A549 (cell line): ENCODE measurements around the gene CTTN. TPM values are rescaled to one million over a fixed set of nuclear protein-coding genes. Genes with fewer than 3 reads are reported as not detected.

Experiments used
- ATAC-seq, 2 experiments: fragments of 200-7000 bp in 1 of 2; fragments of >200 bp in 1 of 2; cut with Nextera tagmentation in 1 of 2; cut with Tn5 transposase in 1 of 2; 3 replicates each; pipeline versions ENCODE4 v1.8.0 to v1.9.1; 2018 to 2020; ENCODE audit warnings: mild to moderate bottlenecking in 1 of 2, moderate library complexity in 1 of 2
- CTCF ChIA-PET: fragments of 300-600 bp; sonication (Branson Sonifier 250); formaldehyde crosslinking; extraction: SDS; loops from one replicate; lab custom pipeline; 2021; ENCODE audit warnings: antibody characterized with exemption, inconsistent platforms; lab: Yijun Ruan, JAX
- POLR2A ChIA-PET: fragments of 350-600 bp; formaldehyde crosslinking; extraction: SDS; loops from one replicate; lab custom pipeline; 2021; ENCODE audit warnings: antibody characterized with exemption, inconsistent platforms; lab: Yijun Ruan, JAX
- DNase-seq, 2 experiments: peaks; one replicate each; pipeline versions ENCODE4 v3.0.0 to v3.0.0-alpha.2; 2011 to 2016; ENCODE audit warnings: low read depth in 1 of 2, low spot score in 1 of 2
- FAIRE-seq: peaks from 2 replicates; lab custom pipeline; 2011; peaks lifted over from hg19 to GRCh38; lab: Jason Lieb, UNC
- H3K27ac ChIP-seq, 2 experiments: fragments of >200 bp; sonication (Bioruptor Twin); formaldehyde crosslinking; 3 replicates each; pipeline ENCODE4 v1.5.1; 2016 to 2017
- H3K4me1 ChIP-seq: fragments of >200 bp; sonication (Bioruptor Twin); formaldehyde crosslinking; 3 replicates; pipeline ENCODE4 v1.6.1; 2016
- H3K4me2 ChIP-seq: fragments of >200 bp; sonication (Bioruptor Twin); formaldehyde crosslinking; 3 replicates; pipeline ENCODE4 v1.6.1; 2016
- H3K4me3 ChIP-seq: fragments of >200 bp; sonication (Bioruptor Twin); formaldehyde crosslinking; 3 replicates; pipeline ENCODE4 v1.5.1; 2016
- H3K9me3 ChIP-seq: fragments of >200 bp; sonication (Bioruptor Twin); formaldehyde crosslinking; 3 replicates; pipeline ENCODE4 v1.6.1; 2016
- CBX8 ChIP-seq: fragments of 200-600 bp; sonication (generic); IDR thresholded peaks from 2 replicates; pipeline ENCODE4 v1.6.1; 2016
- EHMT2 ChIP-seq: fragments of 200-600 bp; sonication (generic); IDR thresholded peaks from 2 replicates; pipeline ENCODE4 v1.6.1; 2016; ENCODE audit warnings: antibody characterized with exemption, low read depth, mild to moderate bottlenecking, moderate library complexity
- EP300 ChIP-seq, 2 experiments: fragments of >200 bp; sonication (Bioruptor Twin); formaldehyde crosslinking; IDR thresholded peaks; 2 replicates in 1 of 2; 3 replicates in 1 of 2; pipeline ENCODE4 v1.6.1; 2016 to 2017
- HDAC2 ChIP-seq: fragments of 200-600 bp; sonication (generic); IDR thresholded peaks from 2 replicates; pipeline ENCODE4 v1.6.1; 2016
- KDM1A ChIP-seq: fragments of 200-600 bp; sonication (generic); IDR thresholded peaks from 2 replicates; pipeline ENCODE4 v1.6.1; 2016; ENCODE audit warnings: low read depth, mild to moderate bottlenecking
- MAZ ChIP-seq: fragments of 150-350 bp; IDR thresholded peaks from 2 replicates; pipeline ENCODE4 v1.6.1; 2014; ENCODE audit warnings: antibody characterized with exemption, low read depth, low read length, borderline replicate concordance
- POLR2AphosphoS2 ChIP-seq: conservative IDR thresholded peaks from 2 replicates; pipeline ENCODE4 v1.6.1; 2012; ENCODE audit warnings: low read length, improper control_type of control experiment, inconsistent platforms
- RARB ChIP-seq: fragments of 250-450 bp; sonication (Bioruptor Pico); IDR thresholded peaks from 2 replicates; pipeline ENCODE4 v1.8.0; 2021; ENCODE audit warnings: mild to moderate bottlenecking, moderate library complexity
- RNF2 ChIP-seq: fragments of 200-600 bp; sonication (generic); IDR thresholded peaks from 2 replicates; pipeline ENCODE4 v1.6.1; 2016; ENCODE audit warnings: low read depth, mild to moderate bottlenecking, antibody characterized with exemption, moderate library complexity, borderline replicate concordance
- TP53 ChIP-seq: fragments of 250-450 bp; sonication (Bioruptor Pico); IDR thresholded peaks from 2 replicates; pipeline ENCODE4 v1.5.0; 2021; ENCODE audit warnings: mild to moderate bottlenecking, moderate library complexity
- ZC3H11A ChIP-seq: fragments of 450-650 bp; IDR thresholded peaks from 2 replicates; pipeline ENCODE4 v1.6.1; 2014; ENCODE audit warnings: antibody characterized with exemption, mild to moderate bottlenecking
- ZSCAN20 ChIP-seq: fragments of 250-450 bp; sonication (Bioruptor Pico); IDR thresholded peaks from 2 replicates; pipeline ENCODE4 v1.8.0; 2022; ENCODE audit warnings: mild to moderate bottlenecking, moderate library complexity
- WGBS: methylation state at CpG from one replicate; pipeline ENCODE4 v1.1.6; 2017; ENCODE audit errors: missing lambda C conversion rate; 5-methylcytosine and 5-hydroxymethylcytosine counted together
- polyA plus RNA-seq, 4 experiments: library from polyadenylated mRNA; depleted of rRNA in 3 of 4; stranded (reverse); fragments of >200 nt; fragmentation: RNase III in 1 of 4; extraction: RNeasy Plus Mini Kit Qiagen cat#74134 plus additional on column Dnase treatment in 1 of 4; gene quantifications; 2 replicates in 3 of 4; 3 replicates in 1 of 4; pipeline ENCODE4 v1.2.3, GENCODE V29; 2011 to 2017
- TF ChIP-seq, protein P1 (sequence below): fragments of 450-650 bp; IDR thresholded peaks from 2 replicates; pipeline ENCODE4 v1.6.1; 2014; ENCODE audit warnings: antibody characterized with exemption
- TF ChIP-seq, protein P2 (sequence below): fragments of 150-350 bp; IDR thresholded peaks from 2 replicates; pipeline ENCODE4 v1.6.1; 2014; ENCODE audit warnings: low read depth, mild to moderate bottlenecking, low read length
- TF ChIP-seq, protein P3 (sequence below): fragments of 200-600 bp; sonication (generic); IDR thresholded peaks from 2 replicates; pipeline ENCODE4 v1.6.1; 2016; ENCODE audit warnings: antibody characterized with exemption, mild to moderate bottlenecking, moderate library complexity
- TF ChIP-seq, protein P4 (sequence below): IDR thresholded peaks from 2 replicates; pipeline ENCODE4 v1.6.1; 2012
- TF ChIP-seq, protein P5 (sequence below): fragments of >200 bp; sonication (Bioruptor Twin); formaldehyde crosslinking; IDR thresholded peaks from 2 replicates; pipeline ENCODE4 v1.6.1; 2016

Gene CTTN
- polyA plus RNA-seq, 2 of the 4 experiments (the other 2 are of a cell fraction) = 140 to 214 TPM

DNA sequence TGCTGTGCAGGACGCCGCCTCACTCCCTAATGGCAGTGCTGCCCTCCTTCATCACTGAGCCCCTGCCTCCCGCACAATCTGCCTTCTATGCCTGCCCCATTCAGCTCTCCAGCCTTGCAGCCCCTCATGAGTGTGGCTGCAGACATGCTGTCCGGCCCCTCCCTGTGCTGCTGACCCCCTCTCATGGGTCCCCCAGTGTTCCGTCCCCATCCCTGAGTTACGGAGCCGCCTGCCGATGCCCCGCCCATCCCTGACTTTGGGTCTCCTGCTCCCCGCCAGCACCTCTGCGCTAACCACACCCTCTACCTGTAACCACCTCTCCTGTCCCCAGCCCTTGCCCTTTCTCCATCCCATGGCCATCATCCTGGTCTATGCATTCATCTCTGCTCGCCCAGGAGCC is 33.3 kb downstream of the CTTN start (continued):
- TF ChIP-seq, protein P1, sequence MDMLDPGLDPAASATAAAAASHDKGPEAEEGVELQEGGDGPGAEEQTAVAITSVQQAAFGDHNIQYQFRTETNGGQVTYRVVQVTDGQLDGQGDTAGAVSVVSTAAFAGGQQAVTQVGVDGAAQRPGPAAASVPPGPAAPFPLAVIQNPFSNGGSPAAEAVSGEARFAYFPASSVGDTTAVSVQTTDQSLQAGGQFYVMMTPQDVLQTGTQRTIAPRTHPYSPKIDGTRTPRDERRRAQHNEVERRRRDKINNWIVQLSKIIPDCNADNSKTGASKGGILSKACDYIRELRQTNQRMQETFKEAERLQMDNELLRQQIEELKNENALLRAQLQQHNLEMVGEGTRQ = no peak
- TF ChIP-seq TP53 (CRISPR knock-in tag) = no peak
- TF ChIP-seq RARB (CRISPR knock-in tag) = no peak
- TF ChIP-seq, protein P2, sequence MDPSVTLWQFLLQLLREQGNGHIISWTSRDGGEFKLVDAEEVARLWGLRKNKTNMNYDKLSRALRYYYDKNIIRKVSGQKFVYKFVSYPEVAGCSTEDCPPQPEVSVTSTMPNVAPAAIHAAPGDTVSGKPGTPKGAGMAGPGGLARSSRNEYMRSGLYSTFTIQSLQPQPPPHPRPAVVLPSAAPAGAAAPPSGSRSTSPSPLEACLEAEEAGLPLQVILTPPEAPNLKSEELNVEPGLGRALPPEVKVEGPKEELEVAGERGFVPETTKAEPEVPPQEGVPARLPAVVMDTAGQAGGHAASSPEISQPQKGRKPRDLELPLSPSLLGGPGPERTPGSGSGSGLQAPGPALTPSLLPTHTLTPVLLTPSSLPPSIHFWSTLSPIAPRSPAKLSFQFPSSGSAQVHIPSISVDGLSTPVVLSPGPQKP = no peak

DNA sequence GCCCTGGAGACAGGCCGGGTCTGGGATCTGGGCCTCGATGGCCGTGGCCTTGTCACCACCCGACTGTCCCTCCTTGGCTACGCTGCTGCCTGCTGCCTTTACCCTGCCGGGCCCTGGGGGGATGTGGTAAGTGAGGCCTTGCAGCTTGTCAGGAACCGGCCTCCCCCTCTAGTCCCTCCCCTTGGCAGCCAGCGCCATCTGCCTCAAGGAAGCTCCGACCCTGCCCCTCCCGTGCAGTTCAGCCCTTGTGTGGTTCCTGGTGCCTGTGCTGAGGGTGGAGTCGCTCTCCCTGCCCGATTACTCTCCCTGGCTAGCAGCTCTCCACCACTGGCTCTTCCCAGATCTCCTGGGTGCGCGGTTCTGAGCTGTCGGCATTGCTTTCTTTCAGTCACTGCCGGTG is 33.7 kb downstream of the CTTN start:
- ATAC-seq (no peak), DNase-seq (no peak), FAIRE-seq (no peak)
- Histone ChIP-seq H3K27ac (no peak overlapping the region), H3K9me3 (no peaks in the 10 kb centered on the region), H3K4me2 (no peak overlapping the region), H3K4me3 (no peak overlapping the region), H3K4me1 (no peaks in the 10 kb centered on the region)
- ChIA-PET POLR2A (no interaction called here), CTCF (interaction anchor here (0.8 kb wide), 1 partner anchor 28 kb away, joined by 3 read pairs; no protein-coding TSS in a partner anchor)
- 89% methylated on average over 16 of the region's 16 CpGs for WGBS
- TF ChIP-seq EHMT2 (no peak), POLR2AphosphoS2 (no peak), ZC3H11A (no peak)

DNA sequence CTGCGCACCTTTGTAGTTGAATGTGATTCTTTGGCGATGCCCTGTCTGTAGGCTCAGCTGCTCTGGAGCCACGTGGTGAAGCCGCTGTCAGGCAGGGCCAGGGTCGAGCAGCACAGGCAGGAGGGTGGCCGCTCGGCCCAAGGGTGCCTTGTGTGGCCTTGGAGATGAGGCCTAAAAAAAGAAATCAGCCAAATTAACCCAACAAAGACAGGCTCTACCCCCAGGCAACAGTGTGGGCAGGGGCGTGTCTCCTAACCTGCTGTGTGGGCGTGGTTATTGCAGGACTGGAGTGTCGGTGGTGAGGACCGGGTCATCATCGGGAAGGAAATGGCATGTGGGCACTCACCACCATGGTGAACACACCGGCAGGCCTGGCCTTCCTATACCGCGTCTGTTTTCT is 34.3 kb downstream of the CTTN start:
- ChIA-PET POLR2A (no interaction called here), CTCF (no interaction called here)
- WGBS = 91% methylated on average over 15 of the region's 15 CpGs
- no peak for TF ChIP-seq ZSCAN20
- no peak for TF ChIP-seq HDAC2
- ATAC-seq (no peak), FAIRE-seq (no peak), DNase-seq (no peak)
- no peak overlapping the region for H3K27ac ChIP-seq
- H3K9me3 ChIP-seq = no peaks in the 10 kb centered on the region
- H3K4me3 ChIP-seq = no peak overlapping the region
- H3K4me1 ChIP-seq = no peaks in the 10 kb centered on the region
- no peak overlapping the region for H3K4me2 ChIP-seq

DNA sequence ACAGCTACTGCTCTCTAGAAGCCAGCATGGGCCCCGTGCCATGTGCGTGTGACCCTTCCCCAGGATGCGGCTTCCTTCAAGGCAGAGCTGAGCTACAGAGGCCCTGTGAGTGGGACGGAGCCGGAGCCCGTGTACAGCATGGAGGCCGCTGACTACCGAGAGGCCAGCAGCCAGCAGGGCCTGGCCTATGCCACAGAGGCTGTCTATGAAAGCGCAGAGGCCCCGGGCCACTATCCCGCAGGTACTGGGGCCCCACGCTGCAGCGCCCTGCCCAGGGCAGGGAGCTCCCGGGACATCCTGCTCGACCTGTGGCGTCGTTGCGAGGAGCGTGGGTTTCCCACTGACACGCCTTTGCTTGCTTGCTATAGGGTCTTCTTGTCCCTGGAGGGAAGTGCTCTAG is 34.7 kb downstream of the CTTN start:
- 97% methylated on average over 6 of the region's 20 CpGs for WGBS
- TF ChIP-seq, protein P3, sequence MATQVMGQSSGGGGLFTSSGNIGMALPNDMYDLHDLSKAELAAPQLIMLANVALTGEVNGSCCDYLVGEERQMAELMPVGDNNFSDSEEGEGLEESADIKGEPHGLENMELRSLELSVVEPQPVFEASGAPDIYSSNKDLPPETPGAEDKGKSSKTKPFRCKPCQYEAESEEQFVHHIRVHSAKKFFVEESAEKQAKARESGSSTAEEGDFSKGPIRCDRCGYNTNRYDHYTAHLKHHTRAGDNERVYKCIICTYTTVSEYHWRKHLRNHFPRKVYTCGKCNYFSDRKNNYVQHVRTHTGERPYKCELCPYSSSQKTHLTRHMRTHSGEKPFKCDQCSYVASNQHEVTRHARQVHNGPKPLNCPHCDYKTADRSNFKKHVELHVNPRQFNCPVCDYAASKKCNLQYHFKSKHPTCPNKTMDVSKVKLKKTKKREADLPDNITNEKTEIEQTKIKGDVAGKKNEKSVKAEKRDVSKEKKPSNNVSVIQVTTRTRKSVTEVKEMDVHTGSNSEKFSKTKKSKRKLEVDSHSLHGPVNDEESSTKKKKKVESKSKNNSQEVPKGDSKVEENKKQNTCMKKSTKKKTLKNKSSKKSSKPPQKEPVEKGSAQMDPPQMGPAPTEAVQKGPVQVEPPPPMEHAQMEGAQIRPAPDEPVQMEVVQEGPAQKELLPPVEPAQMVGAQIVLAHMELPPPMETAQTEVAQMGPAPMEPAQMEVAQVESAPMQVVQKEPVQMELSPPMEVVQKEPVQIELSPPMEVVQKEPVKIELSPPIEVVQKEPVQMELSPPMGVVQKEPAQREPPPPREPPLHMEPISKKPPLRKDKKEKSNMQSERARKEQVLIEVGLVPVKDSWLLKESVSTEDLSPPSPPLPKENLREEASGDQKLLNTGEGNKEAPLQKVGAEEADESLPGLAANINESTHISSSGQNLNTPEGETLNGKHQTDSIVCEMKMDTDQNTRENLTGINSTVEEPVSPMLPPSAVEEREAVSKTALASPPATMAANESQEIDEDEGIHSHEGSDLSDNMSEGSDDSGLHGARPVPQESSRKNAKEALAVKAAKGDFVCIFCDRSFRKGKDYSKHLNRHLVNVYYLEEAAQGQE = no peak
- no peak for TF ChIP-seq KDM1A
- TF ChIP-seq HDAC2 = no peak
- TF ChIP-seq CBX8 = no peak
- no peak for TF ChIP-seq MAZ
- no peak overlapping the region for H3K4me2 ChIP-seq
- no peak for FAIRE-seq
- H3K4me1 ChIP-seq = no peaks in the 10 kb centered on the region
- no peak overlapping the region for H3K4me3 ChIP-seq
- no peak overlapping the region for H3K27ac ChIP-seq
- DNase-seq = no peak
- ChIA-PET POLR2A (no interaction called here), CTCF (no interaction called here)
- ATAC-seq = no peak
- no peaks in the 10 kb centered on the region for H3K9me3 ChIP-seq

DNA sequence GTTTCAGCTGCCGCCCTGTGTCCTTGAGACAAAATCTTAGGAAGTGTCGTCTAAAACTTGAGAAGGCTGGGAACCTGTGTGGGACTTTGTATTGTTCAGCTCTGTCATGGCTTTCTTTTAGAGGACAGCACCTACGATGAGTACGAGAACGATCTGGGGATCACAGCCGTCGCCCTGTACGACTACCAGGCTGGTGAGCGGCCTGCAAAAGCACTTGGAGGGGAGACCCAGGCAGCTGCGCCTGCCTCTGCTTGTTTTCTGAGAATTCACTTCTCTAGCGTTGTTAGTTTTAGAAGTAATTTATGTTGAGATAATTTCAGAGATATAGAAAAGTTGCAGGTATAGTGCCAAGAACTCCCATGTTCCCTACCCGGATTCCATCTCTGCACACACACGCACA is 35.2 kb downstream of the CTTN start:
- ChIA-PET POLR2A (no interaction called here), CTCF (interaction anchor here (1.0 kb wide), 1 partner anchor 22 kb away, joined by 3 read pairs; no protein-coding TSS in a partner anchor)
- H3K4me2 ChIP-seq = no peak overlapping the region
- ATAC-seq (no peak), DNase-seq (no peak), FAIRE-seq (no peak)
- 98% methylated on average over 13 of the region's 13 CpGs for WGBS
- H3K4me3 ChIP-seq = no peak overlapping the region
- H3K4me1 ChIP-seq = no peaks in the 10 kb centered on the region
- TF ChIP-seq, protein P4, sequence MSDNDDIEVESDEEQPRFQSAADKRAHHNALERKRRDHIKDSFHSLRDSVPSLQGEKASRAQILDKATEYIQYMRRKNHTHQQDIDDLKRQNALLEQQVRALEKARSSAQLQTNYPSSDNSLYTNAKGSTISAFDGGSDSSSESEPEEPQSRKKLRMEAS = no peak
- TF ChIP-seq EP300 (IDR thresholded peaks at IDR 0.05) (no peak), HDAC2 (no peak), TP53 (CRISPR knock-in tag) (no peak), RNF2 (no peak)
- TF ChIP-seq, protein P5, sequence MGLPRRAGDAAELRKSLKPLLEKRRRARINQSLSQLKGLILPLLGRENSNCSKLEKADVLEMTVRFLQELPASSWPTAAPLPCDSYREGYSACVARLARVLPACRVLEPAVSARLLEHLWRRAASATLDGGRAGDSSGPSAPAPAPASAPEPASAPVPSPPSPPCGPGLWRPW = no peak
- H3K27ac ChIP-seq = no peak overlapping the region
- no peaks in the 10 kb centered on the region for H3K9me3 ChIP-seq
